Stimulated activated naive B cell treated with anti-CD40 and anti-IgM and Interleukin-4, amounts not matched to agents 10 μg/mL and 1 μg/mL and 100 μg/mL, for 72 hours (primary cell): ENCODE data around the gene MYCBP.
A peak's percentile ranks its signal among the peaks of the same experiment; 100 is the strongest.

Experiments
- ATAC-seq, 2 donors: fragments of 150-1000 bp; cut with Tn5 transposase; replicated peaks; 2 replicates each; pipeline ENCODE4 v1.10.0; 2021; ENCODE audit warnings: moderate library complexity in 1 of 2
- DNase-seq: peaks from one replicate; pipeline ENCODE4 v3.0.0; 2021
- H3K27ac Mint-ChIP-seq: one replicate; pipeline ENCODE4 v1.8.0; 2022; ENCODE audit warnings: mild to moderate bottlenecking, mixed read lengths
- H3K27me3 Mint-ChIP-seq, 2 donors: one replicate each; pipeline ENCODE4 v1.8.0; 2022; ENCODE audit warnings: mixed read lengths in 2 of 2
- H3K36me3 Mint-ChIP-seq, 2 donors: one replicate each; pipeline ENCODE4 v1.8.0; 2022; ENCODE audit warnings: mixed read lengths in 2 of 2, mild to moderate bottlenecking in 1 of 2
- H3K4me1 Mint-ChIP-seq, 2 donors: one replicate each; pipeline ENCODE4 v1.8.0; 2022; ENCODE audit warnings: mixed read lengths in 2 of 2, mild to moderate bottlenecking in 1 of 2
- H3K4me3 Mint-ChIP-seq, 2 donors: one replicate each; pipeline ENCODE4 v1.8.0; 2022; ENCODE audit warnings: mild to moderate bottlenecking in 2 of 2, mixed read lengths in 2 of 2, moderate library complexity in 1 of 2
- H3K9me3 Mint-ChIP-seq, 2 donors: one replicate each; pipeline ENCODE4 v1.8.0; 2022; ENCODE audit warnings: mixed read lengths in 2 of 2, mild to moderate bottlenecking in 1 of 2

MYCBP gene

DNA sequence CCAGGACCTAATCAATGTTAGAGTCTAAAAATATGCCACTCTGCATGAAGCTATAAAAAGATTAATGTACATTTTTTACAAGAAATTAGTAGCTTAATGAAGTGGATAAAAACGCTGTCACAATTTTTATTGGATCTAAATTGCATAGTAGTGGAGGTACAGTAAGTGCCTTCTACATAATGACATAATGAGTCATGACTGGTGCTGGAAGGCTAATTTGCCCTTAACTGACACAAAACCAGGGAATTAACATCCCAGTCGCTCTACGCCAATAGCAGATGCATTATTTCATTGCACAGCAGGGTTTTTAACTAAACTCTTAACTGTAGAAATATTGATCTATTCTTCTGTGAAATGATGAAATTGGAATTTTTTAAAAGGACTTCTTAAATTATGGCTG is 46.9 kb downstream of the MYCBP start:
- Mint-ChIP-seq H3K27me3 (peaks cover 50 to 59% of the 10 kb centered on the region in 2 donors), H3K4me3 (no peak overlapping the region), H3K4me1 (peaks cover 0 to 4% of the 10 kb centered on the region in 2 donors), H3K36me3 (no peaks in the 10 kb centered on the region), H3K27ac (no peak overlapping the region), H3K9me3 (no peaks in the 10 kb centered on the region)
- ATAC-seq (no peak), DNase-seq (no peak)

DNA sequence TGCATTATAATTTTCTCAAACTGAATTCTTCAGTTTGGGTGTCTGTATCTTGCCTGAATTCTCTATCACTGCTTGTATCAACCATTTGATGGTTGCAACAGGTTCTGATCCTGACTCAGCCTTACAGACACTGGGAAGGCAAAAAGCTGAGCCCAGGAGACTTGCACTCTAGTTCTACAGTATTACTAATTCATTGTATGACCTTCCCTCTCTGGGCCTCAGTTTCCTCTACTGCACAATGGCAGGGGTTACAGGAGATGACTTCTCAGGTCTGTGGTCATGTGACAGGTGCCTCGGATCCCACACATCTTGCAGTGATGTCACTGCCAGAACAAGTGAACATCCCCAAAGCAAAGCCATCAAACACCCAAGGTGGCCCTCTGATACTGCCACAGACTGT is 52.3 kb downstream of the MYCBP start:
- no peak overlapping the region for H3K4me3 Mint-ChIP-seq
- H3K27ac Mint-ChIP-seq, result no peak overlapping the region
- H3K4me1 Mint-ChIP-seq, result peaks cover 10% of the 10 kb centered on the region in 2 donors
- no peaks in the 10 kb centered on the region for H3K36me3 Mint-ChIP-seq
- H3K27me3 Mint-ChIP-seq, result peaks cover 72 to 79% of the 10 kb centered on the region in 2 donors
- DNase-seq (no peak), ATAC-seq (no peak)
- peaks cover 0 to 2% of the 10 kb centered on the region in 2 donors for H3K9me3 Mint-ChIP-seq

DNA sequence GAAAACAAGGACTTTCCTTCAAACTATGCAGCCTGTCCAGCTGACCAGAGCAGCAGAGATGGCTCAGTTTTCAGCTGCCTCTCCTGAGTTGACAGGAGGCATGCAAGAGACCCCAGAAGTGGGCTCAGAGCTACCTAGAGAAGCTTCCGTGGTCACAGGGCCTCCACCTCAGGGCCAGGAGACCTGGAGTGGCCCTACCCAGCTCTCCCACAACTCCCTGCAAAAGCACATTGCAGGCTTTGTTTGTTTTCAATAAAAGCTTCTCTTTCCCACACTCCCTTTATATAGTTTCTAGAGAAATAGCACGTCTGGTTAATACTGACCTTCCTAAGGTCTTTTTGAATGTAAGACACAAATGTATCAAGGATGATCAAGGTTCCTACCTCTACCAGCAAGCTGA is 53.6 kb downstream of the MYCBP start:
- Mint-ChIP-seq H3K27me3 (peaks cover 71 to 79% of the 10 kb centered on the region in 2 donors), H3K4me3 (no peak overlapping the region), H3K9me3 (peaks cover 0 to 2% of the 10 kb centered on the region in 2 donors), H3K27ac (no peak overlapping the region), H3K36me3 (no peaks in the 10 kb centered on the region), H3K4me1 (peaks cover 8 to 13% of the 10 kb centered on the region in 2 donors)
- DNase-seq (no peak), ATAC-seq (no peak)

DNA sequence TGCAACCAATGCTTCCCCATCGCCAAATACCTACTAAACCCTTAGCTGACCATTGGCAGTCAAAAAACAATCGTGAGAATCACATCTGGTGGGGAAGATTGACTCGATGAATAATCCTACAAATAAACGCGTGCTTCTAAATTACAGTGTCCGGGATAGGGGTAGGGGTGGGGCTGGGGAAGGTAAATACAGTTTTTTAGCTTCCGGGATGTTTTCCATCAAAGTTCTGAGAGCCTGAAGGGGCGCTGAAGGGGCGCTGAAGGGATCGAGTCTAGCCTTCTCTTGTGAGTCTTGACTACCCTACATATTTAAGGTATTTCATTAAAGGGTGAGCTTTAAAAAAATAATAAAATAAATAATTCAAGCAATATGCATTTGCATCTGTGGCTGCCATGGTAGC is 54.1 kb downstream of the MYCBP start:
- Mint-ChIP-seq H3K27me3 (peaks cover 71 to 79% of the 10 kb centered on the region in 2 donors), H3K4me3 (no peak overlapping the region), H3K27ac (no peak overlapping the region), H3K4me1 (peaks cover 8 to 13% of the 10 kb centered on the region in 2 donors), H3K9me3 (peaks cover 0 to 2% of the 10 kb centered on the region in 2 donors), H3K36me3 (no peaks in the 10 kb centered on the region)
- no peak for ATAC-seq
- no peak for DNase-seq

DNA sequence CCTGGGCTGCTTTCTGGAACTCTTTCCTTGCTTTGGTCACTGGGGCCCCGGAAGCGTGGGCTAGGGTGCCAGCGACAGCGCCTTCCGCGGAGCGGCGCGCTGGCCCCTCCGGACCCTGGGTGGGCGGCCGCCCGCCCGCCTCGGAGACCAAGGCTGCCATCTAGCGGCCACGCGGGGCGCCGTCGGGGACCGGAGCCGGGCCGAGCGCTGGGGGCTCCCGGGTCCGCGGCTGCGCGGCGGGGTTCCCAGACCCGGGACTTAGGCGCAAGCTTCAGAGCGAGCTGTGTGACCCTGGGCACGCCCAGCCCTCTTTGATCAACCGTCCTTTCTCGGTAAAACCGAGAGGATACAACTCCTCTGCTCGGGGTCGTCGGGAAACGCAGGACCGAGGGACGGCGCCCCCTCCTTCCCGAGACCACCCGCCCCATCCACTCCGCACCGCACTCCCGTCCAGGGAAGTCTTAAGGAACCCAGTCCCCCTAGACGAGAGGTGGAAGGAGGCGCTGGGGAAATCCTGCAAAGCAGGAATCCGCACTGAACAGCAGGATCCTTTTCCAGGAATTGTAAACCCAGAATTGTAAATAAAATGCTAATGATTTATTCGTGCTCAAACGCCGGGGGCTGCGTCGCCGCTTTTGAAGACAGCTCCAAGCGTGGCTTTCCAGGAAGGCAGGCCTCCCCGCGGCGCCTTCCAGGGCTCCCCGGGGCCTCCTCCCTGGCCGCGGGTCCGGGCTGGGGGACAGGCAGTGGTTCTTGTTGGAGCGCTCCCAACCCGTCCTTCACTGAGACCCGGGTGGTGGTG is 54.8 kb downstream of the MYCBP start:
- Mint-ChIP-seq H3K4me1 (peaks cover 8 to 13% of the 10 kb centered on the region in 2 donors), H3K4me3 (peak overlapping the region in 1 of 2 donors; percentile 47), H3K9me3 (peaks cover 0 to 2% of the 10 kb centered on the region in 2 donors), H3K27me3 (peaks cover 72 to 85% of the 10 kb centered on the region in 2 donors), H3K27ac (no peak overlapping the region), H3K36me3 (no peaks in the 10 kb centered on the region)
- peak; percentile 66 to 72 for ATAC-seq
- DNase-seq, result peak; percentile 26

DNA sequence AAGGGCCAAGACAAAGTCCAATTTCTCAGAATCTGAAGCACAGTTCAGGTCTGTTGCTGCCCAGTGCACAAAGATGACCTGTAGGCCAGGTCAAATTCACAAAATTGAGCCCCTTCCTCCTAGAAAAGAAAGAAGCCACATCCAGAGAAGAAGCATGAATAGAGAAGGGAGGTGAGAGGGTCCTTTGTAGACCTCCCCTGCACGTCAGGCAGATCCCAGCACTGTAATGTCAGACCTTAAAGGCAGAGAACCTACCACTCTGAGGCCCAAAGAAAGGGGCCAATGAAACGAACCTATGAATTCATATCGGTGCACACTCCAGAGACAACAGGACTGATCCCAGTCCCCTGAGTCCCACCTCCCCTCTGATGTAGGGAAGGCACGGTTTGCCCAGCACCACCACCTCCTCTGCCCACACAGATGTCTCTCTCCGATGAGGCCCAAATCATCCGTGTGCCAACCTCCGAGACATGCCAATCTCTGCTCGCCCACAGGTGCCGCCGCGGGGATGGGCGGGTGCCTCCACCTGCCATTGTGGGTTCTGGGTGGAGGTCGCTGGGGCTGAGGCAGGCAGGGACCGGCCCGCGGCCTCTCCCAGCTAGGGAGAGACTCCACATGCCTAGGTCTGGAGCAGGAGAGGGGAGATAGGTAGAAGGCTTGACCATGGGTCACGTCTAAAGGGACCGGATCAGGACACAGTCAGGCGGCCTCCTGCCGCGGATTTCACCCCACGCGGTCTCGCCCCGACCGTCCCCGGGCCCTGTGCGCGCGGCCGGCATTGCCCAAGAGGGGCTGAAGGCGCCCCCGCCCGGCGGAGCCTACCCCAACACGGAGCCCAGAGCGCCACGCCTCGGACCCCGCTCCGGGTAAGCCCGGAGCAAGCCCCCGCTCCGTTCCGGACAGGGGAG is 55.6 kb downstream of the MYCBP start:
- H3K4me3 Mint-ChIP-seq, result peak overlapping the region; percentile 19 to 41
- peaks cover 0 to 2% of the 10 kb centered on the region in 2 donors for H3K9me3 Mint-ChIP-seq
- peak; percentile 4 to 10 for ATAC-seq

DNA sequence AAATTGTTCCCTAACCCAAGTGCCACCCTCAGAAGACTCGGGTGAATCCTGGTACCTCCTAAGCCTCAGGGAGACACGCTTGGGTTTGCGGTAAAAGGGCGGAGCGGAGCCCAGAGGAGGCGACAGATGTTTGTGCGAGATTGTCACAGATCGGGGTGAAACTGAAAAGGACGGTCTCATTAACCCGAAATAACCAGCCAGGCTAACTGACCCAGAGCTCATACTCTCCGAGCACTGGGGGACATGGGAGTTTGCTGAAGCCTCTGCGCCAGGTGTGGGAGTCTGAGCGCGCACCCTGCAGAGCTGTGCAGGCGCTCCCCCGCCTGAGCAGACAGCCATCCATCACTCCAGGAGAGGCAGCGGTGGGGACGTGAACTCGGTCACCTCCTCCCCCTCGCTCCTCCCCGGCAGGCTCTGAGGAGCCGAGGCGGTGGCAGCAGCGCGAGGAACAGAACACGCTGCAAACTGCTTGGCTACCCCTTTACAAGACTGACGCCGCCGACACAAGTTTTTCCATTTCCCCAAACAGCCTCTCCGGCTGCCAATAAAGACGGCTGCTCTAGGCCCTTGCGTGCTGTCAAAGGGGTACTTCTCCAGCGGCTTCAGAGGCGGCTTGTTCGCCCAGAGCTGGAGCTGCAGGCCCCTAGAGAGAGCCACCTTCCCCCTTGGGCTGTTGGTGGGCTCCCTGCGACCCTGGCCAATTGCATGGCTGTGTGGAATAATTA is 57.1 kb downstream of the MYCBP start:
- DNase-seq (peak; percentile 28), ATAC-seq (peak; percentile 72 to 73)
- Mint-ChIP-seq H3K4me1 (peaks cover 8 to 13% of the 10 kb centered on the region in 2 donors), H3K27ac (peak overlapping the region; percentile 77), H3K27me3 (peaks cover 78 to 79% of the 10 kb centered on the region in 2 donors), H3K36me3 (no peaks in the 10 kb centered on the region), H3K4me3 (peak overlapping the region; percentile 10 to 50), H3K9me3 (peaks cover 0 to 2% of the 10 kb centered on the region in 2 donors)

More for the DNA sequence above, 55.6 kb downstream of the MYCBP start:
- peaks cover 8 to 13% of the 10 kb centered on the region in 2 donors for H3K4me1 Mint-ChIP-seq
- no peak for DNase-seq
- no peaks in the 10 kb centered on the region for H3K36me3 Mint-ChIP-seq
- peaks cover 76 to 79% of the 10 kb centered on the region in 2 donors for H3K27me3 Mint-ChIP-seq
- H3K27ac Mint-ChIP-seq, result no peak overlapping the region

DNA sequence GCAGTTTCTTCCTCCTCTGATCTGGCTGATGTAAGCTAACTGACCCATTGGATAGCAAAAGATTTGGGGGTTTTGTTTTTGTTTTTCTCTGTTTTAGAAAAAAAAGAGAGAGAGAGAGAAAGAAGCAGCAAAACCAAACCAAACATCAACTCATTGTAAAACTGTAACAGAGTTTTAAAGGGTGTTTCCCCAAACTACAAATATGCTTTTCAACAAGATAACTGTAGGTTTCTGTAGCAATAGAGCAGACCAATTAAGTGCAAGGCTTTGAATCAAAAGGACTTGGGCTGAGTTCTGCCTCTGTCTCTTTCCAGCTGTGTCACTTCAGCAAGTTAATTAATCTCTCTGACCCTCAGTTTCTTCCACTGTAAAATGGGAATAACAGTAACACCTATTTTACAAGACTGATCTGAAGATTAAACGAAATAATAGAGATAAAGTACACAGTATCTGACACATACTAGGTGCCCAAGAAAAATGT is 58.1 kb downstream of the MYCBP start:
- Mint-ChIP-seq H3K36me3 (no peaks in the 10 kb centered on the region), H3K9me3 (peaks cover 0 to 2% of the 10 kb centered on the region in 2 donors), H3K27ac (no peak overlapping the region), H3K4me1 (peaks cover 8 to 13% of the 10 kb centered on the region in 2 donors), H3K27me3 (peaks cover 78 to 79% of the 10 kb centered on the region in 2 donors), H3K4me3 (no peak overlapping the region)
- no peak for DNase-seq
- no peak for ATAC-seq

DNA sequence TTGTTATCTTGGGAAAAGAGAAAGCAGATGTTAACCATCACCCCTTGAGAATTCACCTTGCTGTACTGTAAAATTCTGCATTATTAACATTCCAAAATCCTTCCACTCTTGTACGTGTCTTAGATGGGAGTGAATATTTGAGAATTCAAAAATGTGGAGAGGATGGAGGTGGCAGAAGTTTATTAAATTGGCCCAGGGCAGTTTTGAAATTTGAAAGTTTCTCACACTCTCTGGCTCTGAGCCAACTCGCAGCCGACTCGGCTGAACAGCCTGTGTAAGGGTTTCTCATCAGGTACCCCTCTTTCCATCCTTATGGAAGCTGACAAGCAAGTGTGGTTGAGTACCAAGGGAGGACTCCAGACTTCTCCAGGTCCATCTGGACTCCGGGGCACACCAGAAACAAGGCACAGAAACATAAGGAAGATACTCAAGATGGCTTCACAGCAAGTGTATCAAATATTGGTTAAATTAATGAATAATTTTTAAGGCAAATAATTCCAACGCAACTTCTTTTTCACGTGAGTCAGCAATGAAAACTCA is 58.6 kb downstream of the MYCBP start:
- H3K27me3 Mint-ChIP-seq, result peaks cover 75 to 76% of the 10 kb centered on the region in 2 donors
- H3K36me3 Mint-ChIP-seq, result no peaks in the 10 kb centered on the region
- peaks cover 0 to 2% of the 10 kb centered on the region in 2 donors for H3K9me3 Mint-ChIP-seq
- H3K4me3 Mint-ChIP-seq, result no peak overlapping the region
- H3K4me1 Mint-ChIP-seq, result peaks cover 8 to 13% of the 10 kb centered on the region in 2 donors
- ATAC-seq (no peak), DNase-seq (no peak)
- H3K27ac Mint-ChIP-seq, result no peak overlapping the region

DNA sequence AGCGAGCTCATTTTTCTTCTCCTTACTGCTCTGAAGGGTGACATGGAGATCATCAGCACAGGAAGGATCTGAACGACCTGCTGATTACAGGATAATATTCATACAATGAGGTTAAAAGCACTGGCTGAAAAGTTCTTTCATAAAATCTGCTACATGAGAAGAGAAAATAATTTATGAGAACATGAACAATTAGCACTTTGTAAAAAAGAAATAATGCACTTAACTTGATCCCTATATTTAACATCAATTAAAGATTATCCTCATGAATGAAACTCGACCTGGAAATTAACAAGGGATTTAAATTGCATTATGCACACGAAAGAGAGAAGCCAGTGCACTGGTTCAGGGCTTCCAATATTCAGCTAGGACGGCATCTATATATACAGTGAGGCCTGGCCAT is 60.2 kb downstream of the MYCBP start:
- peaks cover 0 to 2% of the 10 kb centered on the region in 2 donors for H3K9me3 Mint-ChIP-seq
- peaks cover 8 to 13% of the 10 kb centered on the region in 2 donors for H3K4me1 Mint-ChIP-seq
- DNase-seq (no peak), ATAC-seq (no peak)
- H3K4me3 Mint-ChIP-seq, result no peak overlapping the region
- H3K27ac Mint-ChIP-seq, result no peak overlapping the region
- no peaks in the 10 kb centered on the region for H3K36me3 Mint-ChIP-seq
- peaks cover 73 to 84% of the 10 kb centered on the region in 2 donors for H3K27me3 Mint-ChIP-seq
